HG03060 (cell line): ENCODE data around the gene ITGB8.
A peak's percentile ranks its signal among the peaks of the same experiment; 100 is the strongest.

Experiments used
- ATAC-seq: cut with Tn5 transposase; IDR thresholded peaks from one replicate; pipeline ENCODE4 v1.9.1; 2021; ENCODE audit warnings: low read depth, moderate number of reproducible peaks; ENCODE audit not compliant: unreplicated experiment

Gene ITGB8

DNA sequence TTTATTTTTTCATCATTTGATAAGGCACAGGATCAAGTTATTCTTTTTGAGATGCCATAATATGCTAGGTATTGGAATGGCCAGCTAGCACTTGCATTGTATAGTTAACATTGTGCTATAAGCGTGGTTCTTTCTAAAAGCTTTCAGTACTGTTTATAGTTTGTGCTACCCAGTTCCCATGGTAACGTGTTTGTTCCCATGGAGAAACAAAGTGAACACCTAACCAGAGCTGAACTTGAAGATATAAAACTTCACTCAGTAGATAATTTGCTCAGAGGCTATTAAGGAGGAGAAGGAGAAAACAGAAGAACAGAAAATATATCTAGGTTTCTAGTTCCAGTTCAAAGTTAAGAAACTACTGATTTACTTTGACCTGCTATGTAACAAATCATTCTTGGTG lies 23.6 kb upstream of the ITGB8 start:
- ATAC-seq = peak; percentile 46

- ATAC-seq = no peak
Observed at GRCh38 chr7:20307901-20308300, 22.8 kb upstream of the ITGB8 start.

GRCh38 chr7:20310301-20310700 lies 20.4 kb upstream of the ITGB8 start:
- no peak for ATAC-seq

- ATAC-seq = no peak
Observed at GRCh38 chr7:20310963-20311742, 19.5 kb upstream of the ITGB8 start.

DNA sequence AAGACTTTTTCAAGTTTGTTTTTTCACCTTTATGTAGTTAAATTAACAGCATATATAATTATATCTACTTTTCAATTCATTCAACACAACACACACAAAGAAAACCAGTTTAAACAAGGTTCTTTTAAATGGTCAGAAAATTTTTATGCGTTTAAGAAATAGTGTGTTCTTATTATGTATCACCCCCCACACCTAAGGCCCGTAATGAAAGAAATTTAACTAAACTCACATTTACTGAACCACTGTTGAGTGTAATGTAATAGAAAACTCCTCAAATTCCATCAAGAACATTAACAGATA lies 19.0 kb upstream of the ITGB8 start:
- no peak for ATAC-seq

DNA sequence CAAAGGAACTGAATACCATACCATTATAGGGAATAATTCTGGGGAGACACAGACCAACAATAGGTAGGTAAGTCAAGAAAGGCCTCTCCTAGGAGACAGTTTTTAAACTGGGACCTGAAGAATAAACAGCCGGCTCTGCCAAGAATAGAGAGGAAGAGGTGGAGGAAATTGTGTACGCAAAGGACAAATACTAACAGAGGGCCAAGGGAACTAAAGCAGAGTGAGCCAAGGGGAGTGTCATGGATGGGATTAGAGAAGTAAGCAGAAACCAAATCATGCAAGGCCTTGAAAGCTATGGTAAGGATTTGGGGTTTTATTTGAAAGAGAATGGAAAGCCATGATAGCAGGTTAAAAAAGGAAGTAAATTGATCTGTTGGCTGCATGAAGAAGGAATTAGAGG lies 18.1 kb upstream of the ITGB8 start:
- no peak for ATAC-seq

DNA sequence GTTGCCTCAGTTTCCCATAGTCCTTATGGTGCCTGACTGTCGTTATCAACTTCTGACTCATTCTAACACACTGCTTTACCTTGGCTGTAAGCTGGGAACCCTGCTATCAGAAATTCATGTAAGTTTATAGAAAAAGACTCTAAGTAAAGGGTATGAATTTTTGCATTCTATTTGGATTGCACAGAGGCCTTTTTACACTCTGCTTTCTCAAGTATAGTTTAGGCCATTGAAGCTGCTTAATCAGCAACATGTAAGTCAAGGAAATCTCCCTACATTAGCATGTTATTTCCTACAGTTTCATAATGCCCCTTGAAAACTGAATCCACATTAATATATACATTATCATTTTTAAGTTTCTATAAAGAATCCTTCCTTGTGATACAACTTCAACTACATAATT lies 17.1 kb upstream of the ITGB8 start:
- ATAC-seq = no peak

DNA sequence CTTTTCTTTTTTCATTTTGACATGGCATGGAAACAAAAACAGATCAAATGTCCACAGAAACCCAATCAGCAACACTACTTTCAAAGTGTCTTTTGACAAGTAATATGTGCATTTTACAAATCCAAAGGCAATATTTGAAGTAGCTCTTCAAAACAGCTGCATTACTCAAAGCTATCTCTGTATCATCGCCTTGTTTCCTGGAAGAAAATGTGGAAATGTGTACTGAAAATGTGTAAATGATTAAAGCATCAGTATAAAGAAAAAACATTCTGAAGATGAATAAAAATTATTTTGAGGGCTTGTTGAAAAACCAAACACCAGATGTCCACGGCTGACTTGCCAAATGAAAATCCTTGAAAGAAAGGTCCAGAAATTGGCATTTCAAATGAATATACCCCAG lies 16.5 kb upstream of the ITGB8 start:
- no peak for ATAC-seq

GRCh38 chr7:20316706-20317105 lies 14.0 kb upstream of the ITGB8 start:
- no peak for ATAC-seq

- ATAC-seq = no peak
Observed at GRCh38 chr7:20317413-20317812, 13.3 kb upstream of the ITGB8 start.

DNA sequence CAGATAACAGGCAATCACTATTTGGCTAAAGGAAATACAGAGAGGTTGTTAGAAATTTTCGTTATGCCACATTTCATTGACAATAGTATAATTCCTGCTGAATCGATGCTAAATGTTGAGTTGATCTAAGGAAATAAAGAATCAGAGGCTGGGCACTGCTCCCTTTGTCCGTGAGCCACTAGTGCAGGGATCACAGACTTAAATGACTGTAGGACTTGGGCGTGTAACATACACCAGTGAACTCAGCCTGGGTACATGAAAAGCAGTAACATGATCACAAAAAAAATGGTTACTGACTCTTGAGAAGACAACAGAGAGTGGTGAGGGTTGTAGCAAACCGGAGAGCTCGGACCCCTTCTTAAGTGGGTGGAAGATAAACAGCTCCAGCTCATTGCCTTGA lies 11.8 kb upstream of the ITGB8 start:
- no peak for ATAC-seq

DNA sequence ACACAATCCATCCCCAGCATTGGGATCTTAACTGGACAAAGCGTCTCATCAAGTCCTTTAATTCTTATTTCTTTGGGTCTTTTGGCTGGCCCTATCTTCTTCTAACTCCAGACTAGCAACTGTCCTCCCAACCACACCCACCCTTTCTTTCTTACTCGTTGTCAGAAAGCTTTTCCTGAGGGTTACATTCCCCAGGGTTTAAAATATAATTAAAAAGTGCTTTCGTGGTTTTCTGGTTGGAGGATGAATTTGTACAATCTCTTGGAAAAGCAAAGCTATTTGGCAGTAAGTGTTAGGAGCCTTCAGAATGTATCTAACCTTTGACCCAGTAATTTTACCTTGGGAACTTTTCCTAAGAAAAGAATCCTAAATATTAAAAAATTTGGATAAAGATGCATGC lies 10.4 kb upstream of the ITGB8 start:
- ATAC-seq = no peak

DNA sequence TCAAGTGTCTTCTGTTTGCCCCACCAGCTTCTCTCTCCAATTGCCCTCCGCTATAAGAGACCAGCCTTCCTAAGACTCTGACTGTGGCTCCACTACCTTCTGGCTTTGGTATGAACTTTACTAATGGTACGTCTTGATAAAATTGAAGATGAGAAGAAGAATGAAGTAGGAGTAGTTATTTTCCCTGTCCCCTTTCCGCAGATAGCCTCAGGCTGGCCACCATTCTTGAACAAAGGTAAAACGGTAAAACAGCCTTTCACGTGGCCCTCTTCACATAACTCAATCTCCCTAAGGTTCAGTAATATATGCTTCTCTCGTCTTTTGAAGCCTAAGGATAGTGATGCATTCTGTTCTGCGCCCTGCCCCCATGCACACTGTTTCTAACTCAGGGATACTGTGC lies 9.9 kb upstream of the ITGB8 start:
- no peak for ATAC-seq

DNA sequence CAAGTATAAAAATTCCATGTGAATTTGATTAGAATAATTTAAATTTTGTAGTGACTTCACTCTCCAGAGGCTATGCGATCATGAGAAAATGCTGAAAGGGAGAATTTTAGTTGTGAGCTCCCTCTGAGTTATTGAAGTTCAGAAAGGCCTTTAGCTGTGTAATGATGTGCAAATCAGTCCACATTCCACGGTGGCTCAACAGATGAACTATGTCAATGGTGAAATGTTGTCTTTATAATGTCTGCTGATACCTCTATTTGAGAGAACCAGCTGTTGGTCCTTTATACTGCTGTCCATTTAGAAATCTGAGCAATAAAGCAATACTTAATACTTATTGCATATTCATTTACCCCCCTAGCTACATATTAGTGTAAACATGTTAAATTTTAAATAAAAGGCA lies 7.1 kb upstream of the ITGB8 start:
- no peak for ATAC-seq

DNA sequence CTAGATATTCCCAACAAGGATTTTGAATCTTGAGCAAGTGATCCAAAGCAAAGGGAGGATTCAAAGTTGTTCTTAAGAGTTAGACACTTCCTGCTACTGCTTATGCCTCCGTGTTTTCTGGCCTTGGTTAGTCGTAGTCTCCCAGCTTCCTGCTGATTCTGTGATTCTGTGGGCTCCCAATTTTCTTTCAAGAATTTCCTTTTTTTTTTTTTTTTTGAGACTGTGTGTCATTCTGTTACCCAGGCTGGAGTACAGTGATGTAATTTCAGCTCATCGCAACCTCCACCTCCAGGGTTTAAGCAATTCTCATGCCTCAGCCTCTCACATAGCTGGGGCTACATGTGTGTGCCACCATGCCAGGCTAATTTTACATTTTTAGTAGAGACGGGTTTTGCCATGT lies 4.4 kb upstream of the ITGB8 start:
- ATAC-seq = no peak

GRCh38 chr7:20327055-20327454 lies 3.6 kb upstream of the ITGB8 start:
- ATAC-seq = no peak

- no peak for ATAC-seq
Observed at GRCh38 chr7:20328027-20328426, 2.7 kb upstream of the ITGB8 start.

DNA sequence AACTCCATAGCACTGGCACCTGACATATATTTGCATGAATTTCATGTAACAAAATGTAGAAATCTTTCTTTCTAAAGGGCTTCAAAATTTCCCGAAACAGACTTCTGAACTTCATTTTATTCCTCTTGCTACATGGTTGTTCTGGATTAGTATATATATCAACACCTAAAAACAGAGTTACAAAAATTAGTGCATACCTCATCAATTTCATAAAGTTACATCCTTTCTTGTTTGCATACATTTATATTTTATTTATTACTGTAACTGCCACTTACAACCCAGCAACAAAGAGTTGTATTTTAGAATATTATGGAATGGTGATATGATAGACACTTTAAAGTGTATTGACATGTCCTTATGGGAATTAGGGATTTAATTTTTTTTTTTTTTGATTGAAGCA lies 2.0 kb upstream of the ITGB8 start:
- ATAC-seq = no peak

- peak; percentile 47 for ATAC-seq
Observed at GRCh38 chr7:20329389-20330238, 1.1 kb upstream of the ITGB8 start.

DNA sequence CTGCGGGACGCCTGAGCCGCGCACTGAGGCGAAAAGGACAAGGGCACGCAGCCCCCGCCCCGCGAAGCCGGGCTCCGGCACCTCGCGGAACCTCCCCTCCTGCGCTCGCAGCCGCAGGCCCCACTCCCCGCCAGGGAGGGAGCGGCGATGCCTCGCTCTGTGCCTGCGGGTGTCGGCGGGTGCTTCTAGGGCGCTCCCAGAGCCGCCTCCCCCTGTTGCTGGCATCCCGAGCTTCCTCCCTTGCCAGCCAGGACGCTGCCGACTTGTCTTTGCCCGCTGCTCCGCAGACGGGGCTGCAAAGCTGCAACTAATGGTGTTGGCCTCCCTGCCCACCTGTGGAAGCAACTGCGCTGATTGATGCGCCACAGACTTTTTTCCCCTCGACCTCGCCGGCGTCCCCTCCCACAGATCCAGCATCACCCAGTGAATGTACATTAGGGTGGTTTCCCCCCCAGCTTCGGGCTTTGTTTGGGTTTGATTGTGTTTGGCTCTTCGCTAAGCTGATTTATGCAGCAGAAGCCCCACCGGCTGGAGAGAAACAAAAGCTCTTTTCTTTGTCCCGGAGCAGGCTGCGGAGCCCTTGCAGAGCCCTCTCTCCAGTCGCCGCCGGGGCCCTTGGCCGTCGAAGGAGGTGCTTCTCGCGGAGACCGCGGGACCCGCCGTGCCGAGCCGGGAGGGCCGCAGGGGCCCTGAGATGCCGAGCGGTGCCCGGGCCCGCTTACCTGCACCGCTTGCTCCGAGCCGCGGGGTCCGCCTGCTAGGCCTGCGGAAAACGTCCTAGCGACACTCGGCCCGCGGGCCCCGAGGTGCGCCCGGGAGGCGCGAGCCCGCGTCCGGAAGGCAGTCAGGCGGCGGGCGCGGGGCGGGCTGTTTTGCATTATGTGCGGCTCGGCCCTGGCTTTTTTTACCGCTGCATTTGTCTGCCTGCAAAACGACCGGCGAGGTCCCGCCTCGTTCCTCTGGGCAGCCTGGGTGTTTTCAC lies 519 bp downstream of the ITGB8 start:
- ATAC-seq = no peak
